CD4-positive, alpha-beta T cell treated with Interleukin-6 at 100 ng/mL for 8 hours (primary cell): Measurements from ENCODE around the gene NUP133.
"Not testable (repeated sequence)": the region's sequence is repeated elsewhere in the genome, so short reads cannot be mapped to it uniquely, and the experiment has no call there.

Source experiments
- DNase-seq: peaks from one replicate; pipeline ENCODE4 v3.0.0-alpha.2; 2020; ENCODE audit warnings: mixed read lengths, low spot score

The NUP133 gene

GRCh38 chr1:229509576-229509975 is 1.4 kb upstream of the NUP133 start:
- DNase-seq = no peak

GRCh38 chr1:229508823-229509337 is 739 bp upstream of the NUP133 start:
- no peak for DNase-seq

GRCh38 chr1:229507502-229507901 is 639 bp downstream of the NUP133 start:
- no peak for DNase-seq

GRCh38 chr1:229506633-229507032 is 1.5 kb downstream of the NUP133 start:
- DNase-seq = no peak

- DNase-seq = no peak
Measured at GRCh38 chr1:229495782-229496181, 12.4 kb downstream of the NUP133 start.

- no peak for DNase-seq
Measured at GRCh38 chr1:229487181-229487580, 21.0 kb downstream of the NUP133 start.

GRCh38 chr1:229485318-229485717 is 22.8 kb downstream of the NUP133 start:
- no peak for DNase-seq

- DNase-seq = no peak
Measured at GRCh38 chr1:229482511-229482910, 25.6 kb downstream of the NUP133 start.

GRCh38 chr1:229480495-229480894 is 27.6 kb downstream of the NUP133 start:
- no peak for DNase-seq

GRCh38 chr1:229479660-229480399 is 28.3 kb downstream of the NUP133 start:
- DNase-seq = no peak

- no peak for DNase-seq
Measured at GRCh38 chr1:229478852-229479251, 29.3 kb downstream of the NUP133 start.

GRCh38 chr1:229475859-229476258 is 32.3 kb downstream of the NUP133 start:
- DNase-seq = not testable (repeated sequence)

- no peak for DNase-seq
Measured at GRCh38 chr1:229474509-229474908, 33.6 kb downstream of the NUP133 start.

- DNase-seq = no peak
Measured at GRCh38 chr1:229471175-229471574, 37.0 kb downstream of the NUP133 start.

GRCh38 chr1:229470406-229471043 is 37.6 kb downstream of the NUP133 start:
- no peak for DNase-seq

GRCh38 chr1:229466887-229467286 is 41.3 kb downstream of the NUP133 start:
- no peak for DNase-seq

- no peak for DNase-seq
Measured at GRCh38 chr1:229464672-229465071, 43.5 kb downstream of the NUP133 start.

- DNase-seq = no peak
Measured at GRCh38 chr1:229461032-229461668, 47.0 kb downstream of the NUP133 start.

GRCh38 chr1:229459815-229460214 is 48.3 kb downstream of the NUP133 start:
- DNase-seq = no peak

- DNase-seq = no peak
Measured at GRCh38 chr1:229457436-229457835, 50.7 kb downstream of the NUP133 start.

GRCh38 chr1:229456016-229456415 is 52.1 kb downstream of the NUP133 start:
- DNase-seq = no peak

- DNase-seq = no peak
Measured at GRCh38 chr1:229454056-229454455, 54.1 kb downstream of the NUP133 start.
